Right atrium auricular region (tissue), 2 donors: ENCODE measurements around the gene DNM1L. TPM values are rescaled to one million over a fixed set of nuclear protein-coding genes. Genes with fewer than 3 reads are reported as not detected.
"Not testable (repeated sequence)": the region's sequence is repeated elsewhere in the genome, so short reads cannot be mapped to it uniquely, and the experiment has no call there.

Experiments used
- DNase-seq: peaks from one replicate; pipeline ENCODE4 v3.0.0-alpha.2; 2019; ENCODE audit warnings: low spot score
- H3K27ac ChIP-seq, 2 donors: fragments of 200-600 bp; sonication (generic); 1 replicate in 1 of 2; 2 replicates in 1 of 2; pipeline ENCODE4 v1.5.1; 2016 to 2019
- H3K27me3 ChIP-seq, 2 donors: fragments of 200-600 bp; sonication (generic); one replicate each; pipeline versions ENCODE4 v1.5.1 to v1.6.0; 2017 to 2019
- H3K36me3 ChIP-seq: fragments of 200-600 bp; sonication (generic); one replicate; pipeline ENCODE4 v1.5.1; 2016
- H3K4me1 ChIP-seq, 2 donors: fragments of 200-600 bp; sonication (generic); one replicate each; pipeline versions ENCODE4 v1.5.1 to v1.6.0; 2017 to 2019
- H3K4me3 ChIP-seq, 2 donors: fragments of 200-600 bp; sonication (generic); 1 replicate in 1 of 2; 2 replicates in 1 of 2; pipeline ENCODE4 v1.5.1; 2017 to 2019; ENCODE audit warnings: mild to moderate bottlenecking in 1 of 2, moderate library complexity in 1 of 2
- H3K9me3 ChIP-seq, 2 donors: fragments of 200-600 bp; sonication (generic); one replicate each; pipeline ENCODE4 v1.5.1; 2019
- total RNA-seq, 2 donors: library from RNA; depleted of rRNA; stranded (reverse); fragments of >200 nt; gene quantifications; one replicate each; pipeline ENCODE4 v1.1.0, GENCODE V29; 2016
- TF ChIP-seq, protein P1 (sequence below), 2 donors: fragments of 200-600 bp; sonication (generic); IDR thresholded peaks; one replicate each; pipeline ENCODE4 v1.5.1; 2019; ENCODE audit warnings: antibody characterized with exemption in 2 of 2

DNM1L gene
- total RNA-seq, 2 donors from 2014 or later, result 33.6 to 51.1 TPM

DNA sequence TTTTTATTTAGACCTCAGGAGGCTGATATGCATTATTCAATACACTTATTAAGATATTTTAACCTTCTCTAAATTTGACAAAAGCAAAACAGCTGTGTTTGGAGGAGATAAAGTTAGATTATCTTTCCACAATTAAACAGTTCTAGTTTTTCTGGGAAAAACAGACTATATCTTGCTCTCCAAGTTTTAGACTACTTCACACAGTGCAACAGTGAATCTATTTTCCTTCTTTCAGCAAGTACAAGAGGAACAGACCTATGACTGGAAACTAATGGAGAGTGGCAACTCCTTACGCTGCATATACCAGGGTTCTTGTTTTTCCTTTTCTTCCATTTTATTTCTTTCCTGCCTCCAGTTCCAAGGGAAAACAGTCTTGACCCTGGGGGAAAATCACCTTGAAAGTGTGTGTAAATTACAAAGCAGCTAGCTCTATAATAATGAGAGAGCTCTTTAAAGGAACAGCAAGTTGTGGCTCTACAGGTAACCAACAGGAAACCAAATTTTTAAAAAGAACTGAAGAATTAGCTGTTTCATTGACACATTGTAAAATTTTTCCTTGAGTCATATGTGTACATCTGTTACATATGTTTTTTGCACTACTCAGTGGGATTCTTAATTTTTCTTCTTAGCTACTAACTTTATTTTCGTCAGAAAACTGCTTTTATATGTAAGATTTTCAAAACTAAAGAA lies 27.4 kb downstream of the DNM1L start:
- TF ChIP-seq, protein P1, sequence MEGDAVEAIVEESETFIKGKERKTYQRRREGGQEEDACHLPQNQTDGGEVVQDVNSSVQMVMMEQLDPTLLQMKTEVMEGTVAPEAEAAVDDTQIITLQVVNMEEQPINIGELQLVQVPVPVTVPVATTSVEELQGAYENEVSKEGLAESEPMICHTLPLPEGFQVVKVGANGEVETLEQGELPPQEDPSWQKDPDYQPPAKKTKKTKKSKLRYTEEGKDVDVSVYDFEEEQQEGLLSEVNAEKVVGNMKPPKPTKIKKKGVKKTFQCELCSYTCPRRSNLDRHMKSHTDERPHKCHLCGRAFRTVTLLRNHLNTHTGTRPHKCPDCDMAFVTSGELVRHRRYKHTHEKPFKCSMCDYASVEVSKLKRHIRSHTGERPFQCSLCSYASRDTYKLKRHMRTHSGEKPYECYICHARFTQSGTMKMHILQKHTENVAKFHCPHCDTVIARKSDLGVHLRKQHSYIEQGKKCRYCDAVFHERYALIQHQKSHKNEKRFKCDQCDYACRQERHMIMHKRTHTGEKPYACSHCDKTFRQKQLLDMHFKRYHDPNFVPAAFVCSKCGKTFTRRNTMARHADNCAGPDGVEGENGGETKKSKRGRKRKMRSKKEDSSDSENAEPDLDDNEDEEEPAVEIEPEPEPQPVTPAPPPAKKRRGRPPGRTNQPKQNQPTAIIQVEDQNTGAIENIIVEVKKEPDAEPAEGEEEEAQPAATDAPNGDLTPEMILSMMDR (IDR thresholded peaks at IDR 0.05), result no peak
- DNase-seq, result no peak
- Histone ChIP-seq H3K27me3 (no peaks in the 10 kb centered on the region), H3K4me3 (no peak overlapping the region), H3K4me1 (no peaks in the 10 kb centered on the region), H3K36me3 (peaks cover 25% of the 10 kb centered on the region), H3K9me3 (no peaks in the 10 kb centered on the region), H3K27ac (no peak overlapping the region)

DNA sequence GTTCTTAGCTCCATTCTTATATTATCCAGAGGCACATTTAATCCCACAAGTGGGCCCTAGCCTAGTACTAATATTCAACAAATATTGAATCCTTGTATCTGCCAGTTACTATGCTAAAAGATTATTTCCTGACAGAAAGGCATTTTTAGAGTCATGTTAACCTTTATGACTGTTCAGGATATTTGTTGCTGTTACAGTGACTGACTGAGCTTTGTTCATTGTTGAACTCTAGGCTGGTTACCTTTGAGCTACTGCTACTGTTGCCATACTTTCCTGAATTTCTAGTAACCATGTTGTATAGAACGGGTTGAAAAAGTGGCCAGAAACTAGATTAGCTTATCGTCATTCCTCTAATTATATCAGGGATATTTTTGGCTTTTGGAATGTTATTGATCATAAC lies 29.8 kb downstream of the DNM1L start:
- H3K27me3 ChIP-seq, result no peaks in the 10 kb centered on the region
- H3K9me3 ChIP-seq, result no peaks in the 10 kb centered on the region
- H3K36me3 ChIP-seq, result peaks cover 32% of the 10 kb centered on the region
- DNase-seq, result no peak
- H3K4me1 ChIP-seq, result no peaks in the 10 kb centered on the region
- no peak overlapping the region for H3K4me3 ChIP-seq
- no peak overlapping the region for H3K27ac ChIP-seq
- TF ChIP-seq, protein P1 (IDR thresholded peaks at IDR 0.05), result no peak

DNA sequence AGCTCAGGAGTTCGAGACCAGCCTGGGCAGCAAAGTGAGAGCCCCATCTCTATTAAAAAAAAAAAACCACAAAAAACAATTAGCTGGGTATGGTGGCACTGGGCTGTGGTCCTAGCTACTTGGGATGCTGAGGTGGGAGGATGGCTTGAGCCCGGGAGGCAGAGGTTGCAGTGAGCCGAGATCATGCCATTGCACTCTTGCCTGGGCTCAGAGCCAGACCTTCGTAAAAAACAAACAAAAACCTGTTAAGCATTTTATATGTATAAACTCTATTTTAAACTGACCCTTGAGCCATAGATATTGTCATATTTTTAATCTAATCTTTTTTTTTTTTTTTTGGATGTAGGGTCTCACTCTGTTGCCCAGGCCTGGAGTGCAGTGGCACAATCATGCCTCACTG lies 35.7 kb downstream of the DNM1L start:
- Histone ChIP-seq H3K4me3 (no peak overlapping the region), H3K9me3 (no peaks in the 10 kb centered on the region), H3K27ac (no peak overlapping the region), H3K36me3 (peaks cover 22% of the 10 kb centered on the region), H3K27me3 (no peaks in the 10 kb centered on the region), H3K4me1 (no peaks in the 10 kb centered on the region)
- no peak for DNase-seq
- TF ChIP-seq, protein P1 (IDR thresholded peaks at IDR 0.05), result no peak

DNA sequence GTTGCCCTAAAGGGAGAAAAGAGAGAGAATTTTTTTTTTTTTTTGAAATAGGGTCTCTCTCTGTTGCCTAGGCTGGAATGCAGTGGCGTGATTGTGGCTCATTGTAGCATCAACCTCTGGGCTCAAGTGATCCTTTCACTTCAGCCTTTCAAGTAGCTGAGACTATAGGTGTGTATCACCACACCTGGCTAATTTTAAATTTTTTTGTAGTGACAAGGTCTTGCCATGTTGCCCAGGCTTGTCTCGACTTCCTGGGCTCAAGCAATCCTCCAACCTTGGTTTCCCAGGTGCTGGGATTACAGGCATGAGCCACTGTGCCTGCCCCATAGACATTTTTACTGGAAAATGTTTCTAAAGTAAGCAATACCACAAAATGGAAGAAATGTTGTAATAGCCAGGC lies 39.8 kb downstream of the DNM1L start:
- no peak for DNase-seq
- no peak overlapping the region for H3K27ac ChIP-seq
- no peaks in the 10 kb centered on the region for H3K27me3 ChIP-seq
- H3K4me1 ChIP-seq, result no peaks in the 10 kb centered on the region
- no peaks in the 10 kb centered on the region for H3K9me3 ChIP-seq
- peaks cover 20% of the 10 kb centered on the region for H3K36me3 ChIP-seq
- TF ChIP-seq, protein P1 (IDR thresholded peaks at IDR 0.05), result no peak
- H3K4me3 ChIP-seq, result no peak overlapping the region

DNA sequence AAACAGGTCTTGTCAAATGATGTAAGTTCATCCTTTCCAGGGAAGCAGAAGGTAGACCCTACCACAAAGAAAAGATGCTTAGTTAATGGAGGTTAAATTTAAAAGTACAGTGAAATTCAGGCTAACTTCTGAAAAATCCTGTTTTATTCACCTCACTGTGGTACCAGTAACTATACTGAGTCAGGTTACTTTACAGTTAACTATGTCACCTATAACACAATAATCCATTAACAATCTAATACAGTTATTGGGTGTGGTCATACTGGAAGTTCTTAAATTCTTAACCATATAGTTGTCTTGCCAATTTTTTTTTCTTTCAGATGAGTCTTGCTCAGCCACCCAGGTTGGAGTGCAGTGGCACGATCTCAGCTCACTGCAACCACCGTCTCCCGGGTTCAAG lies 46.2 kb downstream of the DNM1L start:
- not testable (repeated sequence) for H3K4me1 ChIP-seq, H3K27me3 ChIP-seq, H3K27ac ChIP-seq, DNase-seq, H3K9me3 ChIP-seq, H3K4me3 ChIP-seq
- H3K36me3 ChIP-seq, result peaks cover 40% of the 10 kb centered on the region

DNA sequence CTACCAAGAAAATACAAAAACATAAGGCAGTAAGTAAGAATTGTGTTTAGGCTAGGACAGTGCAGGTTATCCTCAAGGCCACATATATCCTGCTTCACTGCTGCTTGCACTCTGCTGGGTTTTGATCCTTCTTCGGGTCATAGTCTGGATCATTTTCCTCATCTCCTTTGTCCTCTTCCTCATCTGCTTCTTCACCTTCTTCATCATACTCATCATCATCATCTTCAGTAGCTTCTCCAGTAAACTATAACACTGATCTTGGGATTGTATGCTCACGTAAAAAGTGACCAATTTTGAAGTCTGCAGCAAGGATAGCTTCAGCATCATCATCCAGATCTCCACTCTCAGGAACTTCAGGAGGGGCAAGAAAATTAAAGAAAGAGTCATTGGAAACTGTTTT lies 47.2 kb downstream of the DNM1L start:
- Histone ChIP-seq H3K27ac (no peak overlapping the region), H3K4me3 (no peak overlapping the region), H3K36me3 (peaks cover 45% of the 10 kb centered on the region), H3K4me1 (no peaks in the 10 kb centered on the region), H3K27me3 (no peaks in the 10 kb centered on the region), H3K9me3 (no peaks in the 10 kb centered on the region)
- DNase-seq, result no peak
- TF ChIP-seq, protein P1 (IDR thresholded peaks at IDR 0.05), result no peak
